Panc1 (cell line): ENCODE data around the gene E2F8. TPM values are rescaled to one million over a fixed set of nuclear protein-coding genes. Genes with fewer than 3 reads are reported as not detected.
"Not testable (repeated sequence)": the region's sequence is repeated elsewhere in the genome, so short reads cannot be mapped to it uniquely, and the experiment has no call there.

Experiments
- ATAC-seq: fragments of 200-7000 bp; cut with Tn5 transposase; 2 replicates; pipeline ENCODE4 v1.9.1; 2020; ENCODE audit warnings: mild to moderate bottlenecking, moderate library complexity
- BruUV-seq: library from RNA; stranded (reverse); fragments of 400-500 nt; replicated peaks from 2 replicates; lab custom pipeline; 2021; lab: Mats Ljungman, UMichigan
- CTCF ChIA-PET: fragments of 300-600 bp; sonication (Branson Sonifier 250); formaldehyde crosslinking; loops from one replicate; lab custom pipeline; 2022; ENCODE audit warnings: antibody characterized with exemption; lab: Charles Lee
- POLR2A ChIA-PET: fragments of 300-600 bp; sonication (Branson Sonifier 250); formaldehyde crosslinking; loops from one replicate; lab custom pipeline; 2022; ENCODE audit warnings: antibody characterized with exemption; lab: Charles Lee
- DNase-seq: peaks from one replicate; pipeline ENCODE4 v3.0.0-alpha.2; 2010; ENCODE audit warnings: low read depth, low spot score
- H3K27ac ChIP-seq: 2 replicates; pipeline ENCODE4 v1.5.1; 2011; ENCODE audit warnings: mild to moderate bottlenecking, low read length, inconsistent platforms
- H3K27me3 ChIP-seq: fragments of 200-500 bp; sonication (Bioruptor generic); 2 replicates; pipeline ENCODE4 v1.6.0; 2014; ENCODE audit warnings: low read length, inconsistent platforms; ENCODE audit not compliant: control insufficient read depth, insufficient read depth
- H3K36me3 ChIP-seq: fragments of 200-500 bp; sonication (Bioruptor generic); 2 replicates; pipeline ENCODE4 v1.5.1; 2014; ENCODE audit warnings: inconsistent platforms, mild to moderate bottlenecking, low read length, moderate library complexity; ENCODE audit not compliant: control insufficient read depth, insufficient read depth
- H3K4me1 ChIP-seq: 2 replicates; pipeline ENCODE4 v1.5.1; 2011; ENCODE audit warnings: inconsistent platforms, mild to moderate bottlenecking, low read length, moderate library complexity; ENCODE audit not compliant: control insufficient read depth, insufficient read depth
- H3K4me3 ChIP-seq, 2 experiments: 2 replicates each; pipeline ENCODE4 v1.5.1; 2011 to 2012; ENCODE audit warnings: low read depth in 2 of 2, low read length in 2 of 2, mild to moderate bottlenecking in 2 of 2, inconsistent platforms in 1 of 2, moderate library complexity in 1 of 2
- H3K9me3 ChIP-seq: fragments of 200-500 bp; sonication (Bioruptor generic); 2 replicates; pipeline ENCODE4 v1.5.1; 2014; ENCODE audit warnings: low read depth, mild to moderate bottlenecking, inconsistent platforms, low read length, moderate library complexity; ENCODE audit not compliant: control insufficient read depth, insufficient read depth
- POLR2AphosphoS5 ChIP-seq: IDR thresholded peaks from 2 replicates; pipeline ENCODE4 v1.6.1; 2012; ENCODE audit warnings: mild to moderate bottlenecking, low read depth, low read length, moderate library complexity
- REST ChIP-seq, 2 experiments: IDR thresholded peaks; 2 replicates each; pipeline ENCODE4 v1.6.1; 2011 to 2012; ENCODE audit warnings: low read depth in 2 of 2, control low read depth in 1 of 2, low read length in 1 of 2, mild to moderate bottlenecking in 1 of 2, moderate library complexity in 1 of 2; ENCODE audit not compliant: insufficient read depth in 1 of 2
- SIN3A ChIP-seq: IDR thresholded peaks from 2 replicates; pipeline ENCODE4 v1.6.1; 2012; ENCODE audit warnings: low read depth, mild to moderate bottlenecking, low read length, moderate library complexity, borderline replicate concordance; ENCODE audit not compliant: insufficient read depth
- TCF7L2 ChIP-seq: IDR thresholded peaks from 2 replicates; pipeline ENCODE4 v1.6.1; 2011; ENCODE audit warnings: mild to moderate bottlenecking, low read depth, low read length, inconsistent platforms
- in situ Hi-C: cut with HindIII; loops from 2 replicates; pipeline ENCODE4 v1.10.0; 2016; ENCODE audit warnings: low sequenced_read_pairs, low pct_unique_long_range_greater_than_20kb
- intact Hi-C: fragments of 100-400 bp; cut with micrococcal nuclease; formaldehyde crosslinking; loops from one replicate; pipeline ENCODE4 v1.10.0; 2022; ENCODE audit not compliant: unreplicated experiment
- total RNA-seq: library from RNA; stranded (reverse); gene quantifications from one replicate; pipeline ENCODE4 v1.2.1, GENCODE V29; 2021; ENCODE audit not compliant: unreplicated experiment
- TF ChIP-seq, protein P1 (sequence below): fragments of 450-650 bp; IDR thresholded peaks from 2 replicates; pipeline ENCODE4 v1.5.1; 2017; ENCODE audit warnings: mild to moderate bottlenecking

E2F8 gene
- total RNA-seq, 1 experiment from 2014 or later: 14.2 TPM

GRCh38 chr11:19275496-19275895 lies 34.8 kb upstream of the E2F8 start:
- Histone ChIP-seq H3K4me1 (no peaks in the 10 kb centered on the region), H3K27me3 (no peaks in the 10 kb centered on the region), H3K27ac (no peak overlapping the region), H3K9me3 (no peaks in the 10 kb centered on the region), H3K4me3 (no peak overlapping the region), H3K36me3 (no peaks in the 10 kb centered on the region)
- no peak for TF ChIP-seq POLR2AphosphoS5
- TF ChIP-seq SIN3A: no peak
- no peak for TF ChIP-seq REST (IDR thresholded peaks at IDR 0.05; ENCODE audit: insufficient read depth in 1 of 2, low read depth in 2 of 2, low read length in 1 of 2)
- ChIA-PET POLR2A (no interaction called here), CTCF (no interaction called here)
- no TSS peak for BruUV-seq
- no peak for ATAC-seq
- in situ Hi-C loops (no loop called here), intact Hi-C loops (no loop called here)
- no peak for DNase-seq

DNA sequence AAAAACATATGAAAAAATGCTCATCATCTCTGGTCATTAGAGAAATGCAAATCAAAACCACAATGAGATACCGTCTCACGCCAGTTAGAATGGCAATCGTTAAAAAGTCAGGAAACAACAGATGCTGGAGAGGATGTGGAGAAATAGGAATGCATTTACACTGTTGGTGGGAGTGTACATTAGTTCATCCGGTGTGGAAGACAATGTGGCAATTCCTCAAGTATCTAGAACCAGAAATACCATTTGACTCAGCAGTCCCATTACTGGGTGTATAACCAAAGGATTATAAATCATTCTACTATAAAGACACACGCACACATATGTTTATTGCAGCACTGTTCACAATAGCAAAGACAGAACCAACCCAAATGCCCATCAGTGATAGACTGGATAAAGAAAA lies 32.5 kb upstream of the E2F8 start:
- H3K27me3 ChIP-seq, H3K36me3 ChIP-seq, intact Hi-C loops, H3K9me3 ChIP-seq, H3K27ac ChIP-seq, CTCF ChIA-PET, BruUV-seq, DNase-seq, POLR2A ChIA-PET, ATAC-seq, H3K4me1 ChIP-seq, H3K4me3 ChIP-seq, in situ Hi-C loops: not testable (repeated sequence)

- DNase-seq (no peak), ATAC-seq (no peak)
- Histone ChIP-seq H3K27ac (no peak overlapping the region), H3K9me3 (no peaks in the 10 kb centered on the region), H3K4me3 (no peak overlapping the region), H3K4me1 (no peaks in the 10 kb centered on the region), H3K27me3 (peaks cover 10% of the 10 kb centered on the region), H3K36me3 (no peaks in the 10 kb centered on the region)
- intact Hi-C loops: no loop called here
- BruUV-seq: no TSS peak
- ChIA-PET POLR2A (no interaction called here), CTCF (no interaction called here)
- TF ChIP-seq POLR2AphosphoS5 (no peak), REST (IDR thresholded peaks at IDR 0.05; ENCODE audit: insufficient read depth in 1 of 2, low read depth in 2 of 2, low read length in 1 of 2) (no peak), TCF7L2 (no peak), SIN3A (no peak)
- TF ChIP-seq, protein P1, sequence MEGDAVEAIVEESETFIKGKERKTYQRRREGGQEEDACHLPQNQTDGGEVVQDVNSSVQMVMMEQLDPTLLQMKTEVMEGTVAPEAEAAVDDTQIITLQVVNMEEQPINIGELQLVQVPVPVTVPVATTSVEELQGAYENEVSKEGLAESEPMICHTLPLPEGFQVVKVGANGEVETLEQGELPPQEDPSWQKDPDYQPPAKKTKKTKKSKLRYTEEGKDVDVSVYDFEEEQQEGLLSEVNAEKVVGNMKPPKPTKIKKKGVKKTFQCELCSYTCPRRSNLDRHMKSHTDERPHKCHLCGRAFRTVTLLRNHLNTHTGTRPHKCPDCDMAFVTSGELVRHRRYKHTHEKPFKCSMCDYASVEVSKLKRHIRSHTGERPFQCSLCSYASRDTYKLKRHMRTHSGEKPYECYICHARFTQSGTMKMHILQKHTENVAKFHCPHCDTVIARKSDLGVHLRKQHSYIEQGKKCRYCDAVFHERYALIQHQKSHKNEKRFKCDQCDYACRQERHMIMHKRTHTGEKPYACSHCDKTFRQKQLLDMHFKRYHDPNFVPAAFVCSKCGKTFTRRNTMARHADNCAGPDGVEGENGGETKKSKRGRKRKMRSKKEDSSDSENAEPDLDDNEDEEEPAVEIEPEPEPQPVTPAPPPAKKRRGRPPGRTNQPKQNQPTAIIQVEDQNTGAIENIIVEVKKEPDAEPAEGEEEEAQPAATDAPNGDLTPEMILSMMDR: no peak
- in situ Hi-C loops: no loop called here
These were observed 28.2 kb upstream of the E2F8 start for GRCh38 chr11:19268909-19269308.
